Sigmoid colon (tissue), 7 donors: ENCODE results near the gene PMM2. TPM values are rescaled to one million over a fixed set of nuclear protein-coding genes. Genes with fewer than 3 reads are reported as not detected.
A peak's percentile ranks its signal among the peaks of the same experiment; 100 is the strongest.

Experiments used
- DNase-seq: peaks from one replicate; pipeline ENCODE4 v3.0.0-alpha.2; 2019
- H3K27ac ChIP-seq, 4 donors: fragments of 200-600 bp; sonication (generic); one replicate each; pipeline ENCODE4 v1.5.1; 2016 to 2019; ENCODE audit warnings: mild to moderate bottlenecking in 1 of 4
- H3K27me3 ChIP-seq, 3 donors: fragments of 200-600 bp; sonication (generic); one replicate each; pipeline ENCODE4 v1.5.1; 2019; ENCODE audit warnings: mild to moderate bottlenecking in 1 of 3
- H3K36me3 ChIP-seq, 4 donors: fragments of 200-600 bp; sonication (generic); one replicate each; pipeline ENCODE4 v1.5.1; 2016 to 2019
- H3K4me1 ChIP-seq, 4 donors: fragments of 200-600 bp; sonication (generic); one replicate each; pipeline ENCODE4 v1.5.1; 2017 to 2019
- H3K4me3 ChIP-seq, 4 donors: fragments of 200-600 bp; sonication (generic); one replicate each; pipeline ENCODE4 v1.5.1; 2017 to 2019; ENCODE audit warnings: mild to moderate bottlenecking in 2 of 4, moderate library complexity in 1 of 4
- H3K9me3 ChIP-seq, 4 donors: fragments of 200-600 bp in 3 of 4; sonication (generic) in 3 of 4; one replicate each; pipeline versions ENCODE4 v1.5.1 to v1.6.1; 2013 to 2019
- EP300 ChIP-seq, 4 donors: sonication (generic); formaldehyde crosslinking; IDR thresholded peaks; one replicate each; pipeline ENCODE4 v1.6.1; 2017; ENCODE audit warnings: antibody characterized with exemption in 4 of 4
- POLR2A ChIP-seq, 2 donors: fragments of 450-650 bp; IDR thresholded peaks; one replicate each; pipeline ENCODE4 v1.6.1; 2016; ENCODE audit warnings: antibody characterized with exemption in 2 of 2, mild to moderate bottlenecking in 2 of 2, moderate library complexity in 2 of 2
- POLR2AphosphoS5 ChIP-seq, 4 donors: sonication (generic); formaldehyde crosslinking; IDR thresholded peaks; one replicate each; pipeline ENCODE4 v1.6.1; 2017; ENCODE audit warnings: antibody characterized with exemption in 4 of 4
- WGBS, 2 donors: extraction: QIAGEN DNeasy Blood & Tissue Kit; methylation state at CpG; one replicate each; pipeline ENCODE4 v1.1.7; 2013; 5-methylcytosine and 5-hydroxymethylcytosine counted together
- intact Hi-C: fragments of 100-400 bp; cut with DNase I; formaldehyde crosslinking; loops from one replicate; pipeline ENCODE4 v1.15.1; 2023
- polyA plus RNA-seq, 3 donors: library from polyadenylated mRNA; stranded (reverse); fragments of 200-250 nt; gene quantifications; one replicate each; pipeline ENCODE4 v1.2.3, GENCODE V29; 2013
- total RNA-seq, 4 donors: library from RNA; depleted of rRNA; stranded (reverse); fragments of >200 nt; gene quantifications; one replicate each; pipeline ENCODE4 v1.1.0, GENCODE V29; 2016
- TF ChIP-seq, protein P1 (sequence below), 4 experiments: fragments of 450-650 bp in 3 of 4; fragments of 200-600 bp in 1 of 4; IDR thresholded peaks; one replicate each; pipeline ENCODE4 v1.5.1; 2016 to 2019; ENCODE audit warnings: antibody characterized with exemption in 4 of 4, mild to moderate bottlenecking in 3 of 4, moderate library complexity in 2 of 4
- donor health status: healthy with polysubstance abuse.
- donor health status: Bipolar disorder and iron deficiency.
- donor health status: healthy.

The PMM2 gene
- total and polyA plus RNA-seq, 7 donors: 13.6 to 52.4 (median 22.1) TPM

DNA sequence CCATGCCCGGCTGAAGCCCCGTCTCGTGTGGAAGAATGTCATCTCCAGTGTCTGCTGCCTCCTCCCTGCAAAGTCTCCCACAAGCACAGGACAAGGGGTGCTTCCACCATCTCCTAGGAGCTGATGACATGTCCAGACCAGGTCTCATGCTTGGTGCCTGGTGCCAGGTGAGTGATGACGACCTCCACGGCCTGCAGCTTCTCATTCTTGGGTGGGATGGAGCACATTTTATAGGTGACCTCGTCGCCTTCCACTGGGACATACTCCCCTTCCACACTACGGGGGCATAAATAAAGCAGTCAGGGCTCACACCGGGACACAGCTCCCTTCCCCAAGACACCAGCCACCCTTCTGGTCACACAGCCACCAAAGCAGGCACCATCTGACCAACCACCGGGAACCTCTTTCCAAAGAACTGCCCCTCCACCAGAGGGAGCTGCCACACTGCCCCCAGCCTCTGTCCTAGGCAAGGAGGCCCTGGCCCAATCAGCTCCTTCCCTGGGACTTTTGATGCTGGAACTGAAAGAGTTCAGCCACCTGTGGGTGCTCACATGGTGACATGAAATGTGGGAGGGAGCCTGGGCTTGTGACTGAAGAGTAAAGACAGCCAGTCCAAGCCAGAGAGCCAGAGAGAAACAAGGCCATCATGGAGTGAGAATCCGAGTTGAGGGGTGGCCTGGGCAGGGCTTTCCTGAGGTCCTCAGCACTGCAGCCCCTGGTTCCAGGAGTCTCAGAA is 57.6 kb downstream of the PMM2 start:
- 92 to 94% methylated on average over 11 of the region's 11 CpGs for WGBS, 2 donors
- intact Hi-C loops: no loop called here
- H3K4me1 ChIP-seq: no peaks in the 10 kb centered on the region
- no peaks in the 10 kb centered on the region for H3K9me3 ChIP-seq
- H3K4me3 ChIP-seq: no peak overlapping the region
- DNase-seq: peak; percentile 55
- peaks cover 0 to 36% (median 9%) of the 10 kb centered on the region in 4 donors for H3K36me3 ChIP-seq
- H3K27ac ChIP-seq: no peak overlapping the region
- TF ChIP-seq EP300 (IDR thresholded peaks at IDR 0.05) (no peak), POLR2AphosphoS5 (IDR thresholded peaks at IDR 0.05) (no peak), POLR2A (IDR thresholded peaks at IDR 0.05) (no peak)
- TF ChIP-seq, protein P1, sequence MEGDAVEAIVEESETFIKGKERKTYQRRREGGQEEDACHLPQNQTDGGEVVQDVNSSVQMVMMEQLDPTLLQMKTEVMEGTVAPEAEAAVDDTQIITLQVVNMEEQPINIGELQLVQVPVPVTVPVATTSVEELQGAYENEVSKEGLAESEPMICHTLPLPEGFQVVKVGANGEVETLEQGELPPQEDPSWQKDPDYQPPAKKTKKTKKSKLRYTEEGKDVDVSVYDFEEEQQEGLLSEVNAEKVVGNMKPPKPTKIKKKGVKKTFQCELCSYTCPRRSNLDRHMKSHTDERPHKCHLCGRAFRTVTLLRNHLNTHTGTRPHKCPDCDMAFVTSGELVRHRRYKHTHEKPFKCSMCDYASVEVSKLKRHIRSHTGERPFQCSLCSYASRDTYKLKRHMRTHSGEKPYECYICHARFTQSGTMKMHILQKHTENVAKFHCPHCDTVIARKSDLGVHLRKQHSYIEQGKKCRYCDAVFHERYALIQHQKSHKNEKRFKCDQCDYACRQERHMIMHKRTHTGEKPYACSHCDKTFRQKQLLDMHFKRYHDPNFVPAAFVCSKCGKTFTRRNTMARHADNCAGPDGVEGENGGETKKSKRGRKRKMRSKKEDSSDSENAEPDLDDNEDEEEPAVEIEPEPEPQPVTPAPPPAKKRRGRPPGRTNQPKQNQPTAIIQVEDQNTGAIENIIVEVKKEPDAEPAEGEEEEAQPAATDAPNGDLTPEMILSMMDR (IDR thresholded peaks at IDR 0.05): no peak
- H3K27me3 ChIP-seq: no peaks in the 10 kb centered on the region

DNA sequence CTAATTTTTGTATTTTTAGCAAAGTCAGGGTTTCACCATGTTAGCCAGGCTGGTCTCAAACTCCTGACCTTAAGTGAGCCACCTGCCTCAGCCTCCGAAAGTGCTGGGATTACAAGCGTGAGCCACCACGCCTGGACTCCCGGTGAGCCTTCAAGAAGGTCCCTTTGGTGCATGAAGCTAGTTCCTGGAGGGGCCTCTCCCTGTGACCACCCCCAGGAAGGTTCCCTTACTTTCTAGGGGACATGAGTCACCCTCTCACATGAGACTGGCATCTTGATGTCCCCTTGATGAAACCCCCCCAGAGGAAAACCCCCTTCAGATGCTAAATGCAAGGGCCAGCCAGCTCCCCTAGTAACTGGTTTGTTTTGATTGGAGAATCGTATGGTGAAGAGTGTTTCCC is 58.3 kb downstream of the PMM2 start:
- Histone ChIP-seq H3K9me3 (no peaks in the 10 kb centered on the region), H3K36me3 (peaks cover 0 to 32% (median 9%) of the 10 kb centered on the region in 4 donors), H3K27me3 (no peaks in the 10 kb centered on the region), H3K4me3 (no peak overlapping the region), H3K4me1 (no peaks in the 10 kb centered on the region), H3K27ac (no peak overlapping the region)
- 50 to 72% methylated on average over 5 of the region's 5 CpGs for WGBS, 2 donors
- DNase-seq: peak; percentile 28
- intact Hi-C loops: no loop called here
- no peak for TF ChIP-seq POLR2AphosphoS5 (IDR thresholded peaks at IDR 0.05)
- no peak for TF ChIP-seq POLR2A (IDR thresholded peaks at IDR 0.05)
- TF ChIP-seq EP300 (IDR thresholded peaks at IDR 0.05): no peak
- TF ChIP-seq, protein P1 (IDR thresholded peaks at IDR 0.05): no peak

DNA sequence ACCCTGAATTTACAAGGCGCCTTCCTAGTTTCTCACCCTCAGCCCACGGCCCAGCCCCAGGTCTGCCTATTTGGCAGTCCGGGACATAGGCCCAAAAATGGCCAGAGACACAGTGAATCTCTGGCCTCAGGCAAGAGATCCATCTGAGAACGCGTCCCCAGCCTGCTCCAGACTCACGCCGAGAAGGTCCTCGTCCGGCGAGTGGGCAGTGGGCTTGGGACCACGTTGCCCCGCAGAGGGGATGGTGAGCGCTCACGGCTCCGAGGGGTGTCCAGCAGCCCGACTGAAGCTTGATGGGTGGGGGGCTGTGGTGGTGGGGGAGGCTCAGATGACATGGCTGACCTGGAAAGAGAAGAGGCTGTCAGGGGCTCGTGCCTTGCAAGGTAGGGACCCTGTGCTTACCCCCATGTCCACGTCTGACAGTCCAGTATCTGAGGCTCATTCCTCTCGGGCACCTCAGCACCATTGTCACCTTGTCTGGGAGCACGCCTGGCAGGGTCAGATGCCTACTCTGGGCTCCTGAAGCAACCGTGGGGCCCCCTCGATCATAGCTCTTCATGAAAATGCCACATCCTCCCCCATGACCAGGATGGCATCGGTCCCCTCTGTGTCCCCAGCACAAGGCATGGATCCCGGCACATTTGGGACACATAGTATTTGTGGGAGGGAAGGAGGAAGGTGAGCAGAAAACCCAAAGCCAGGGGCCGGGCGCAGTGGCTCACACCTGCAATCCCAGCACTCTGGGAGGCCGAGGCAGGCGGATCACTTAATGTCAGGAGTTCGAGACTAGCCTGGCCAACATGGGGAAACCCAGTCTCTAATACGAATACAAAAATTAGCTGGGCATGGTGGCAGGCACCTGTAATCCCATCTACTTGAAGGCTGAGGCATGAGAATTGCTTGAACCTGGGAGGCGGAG is 61.6 kb downstream of the PMM2 start:
- Histone ChIP-seq H3K36me3 (peaks cover 0 to 25% (median 9%) of the 10 kb centered on the region in 4 donors), H3K27ac (peak overlapping the region; percentile 13 to 74 (median 40)), H3K4me3 (no peak overlapping the region), H3K27me3 (no peaks in the 10 kb centered on the region), H3K4me1 (peaks cover 0 to 14% (median 9%) of the 10 kb centered on the region in 4 donors), H3K9me3 (no peaks in the 10 kb centered on the region)
- peak; percentile 67 for DNase-seq
- WGBS, 2 donors: 87 to 93% methylated on average over 31 of the region's 31 CpGs
- intact Hi-C loops: no loop called here
- TF ChIP-seq POLR2A (IDR thresholded peaks at IDR 0.05) (no peak), POLR2AphosphoS5 (IDR thresholded peaks at IDR 0.05) (no peak), EP300 (IDR thresholded peaks at IDR 0.05) (no peak)
- TF ChIP-seq, protein P1 (IDR thresholded peaks at IDR 0.05): no peak

DNA sequence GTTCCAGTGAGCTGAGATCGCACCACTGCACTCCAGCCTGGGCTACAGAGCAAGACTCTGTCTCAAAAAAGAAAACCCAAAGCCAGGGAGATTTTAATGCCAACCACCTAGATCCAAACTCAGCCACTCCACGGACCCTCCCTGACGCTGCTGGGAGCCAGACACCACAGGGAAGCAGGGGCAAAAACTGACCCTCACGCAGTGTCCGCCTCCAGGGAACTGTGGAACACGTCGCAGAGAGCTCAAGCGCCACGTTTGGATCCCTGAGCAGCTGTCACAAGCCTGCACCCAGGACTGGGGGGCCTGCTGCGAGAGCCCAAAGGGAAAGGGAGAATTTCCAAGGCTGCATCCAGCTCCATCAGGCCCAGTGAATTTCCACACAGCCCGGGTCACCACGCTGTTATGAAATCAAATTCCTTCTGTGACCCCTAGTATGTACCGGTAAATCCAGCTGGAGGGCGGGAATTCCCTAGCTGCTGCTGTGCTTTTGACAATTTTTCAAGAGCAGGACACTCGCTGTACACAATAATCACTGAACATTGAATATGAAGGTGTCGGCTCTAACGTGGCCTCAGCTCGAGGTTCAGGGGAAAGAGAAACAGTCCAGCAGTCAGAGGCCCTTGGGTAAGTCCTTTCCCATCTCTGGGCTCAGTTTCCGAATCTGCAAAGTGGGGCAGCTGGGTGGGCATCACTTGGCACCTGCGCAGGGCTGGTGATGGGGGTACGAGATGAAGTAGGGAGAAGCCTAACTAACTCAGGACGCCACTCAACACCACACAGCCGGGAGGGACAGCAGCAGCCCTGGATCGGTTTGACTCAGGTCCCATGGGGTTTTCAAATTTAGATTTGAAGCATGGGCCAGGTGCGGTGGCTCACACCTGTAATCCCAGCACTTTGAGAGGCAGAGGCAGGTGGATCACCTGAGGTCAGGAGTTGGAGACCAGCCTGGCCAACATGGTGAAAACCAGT is 62.6 kb downstream of the PMM2 start:
- DNase-seq: peak; percentile 93

More for the DNA sequence above, 62.6 kb downstream of the PMM2 start:
- Histone ChIP-seq H3K27me3 (no peaks in the 10 kb centered on the region), H3K4me3 (no peak overlapping the region), H3K36me3 (peaks cover 0 to 16% (median 9%) of the 10 kb centered on the region in 4 donors), H3K4me1 (peaks cover 0 to 23% (median 19%) of the 10 kb centered on the region in 4 donors), H3K9me3 (no peaks in the 10 kb centered on the region), H3K27ac (peak overlapping the region; percentile 32 to 74 (median 48))
- WGBS, 2 donors: 76 to 78% methylated on average over 25 of the region's 25 CpGs
- intact Hi-C loops: no loop called here
- TF ChIP-seq EP300 (IDR thresholded peaks at IDR 0.05) (peak in 1 of 4 donors; percentile 20), POLR2AphosphoS5 (IDR thresholded peaks at IDR 0.05) (peak in 2 of 4 donors; percentile 46 to 54), POLR2A (IDR thresholded peaks at IDR 0.05) (no peak)
- TF ChIP-seq, protein P1 (IDR thresholded peaks at IDR 0.05): no peak
